GM23248 (cell line): Measurements from ENCODE around the gene SLC36A3.

Source experiments
- EZH2 ChIP-seq: fragments of 200-600 bp; sonication (generic); IDR thresholded peaks from 2 replicates; pipeline ENCODE4 v1.6.1; 2018; ENCODE audit warnings: antibody characterized with exemption, mild to moderate bottlenecking; ENCODE audit not compliant: insufficient read depth, poor library complexity, severe bottlenecking
- EZH2phosphoT487 ChIP-seq: fragments of 200-600 bp; sonication (generic); IDR thresholded peaks from 2 replicates; pipeline ENCODE4 v1.6.1; 2018; ENCODE audit warnings: antibody characterized with exemption, moderate library complexity, mild to moderate bottlenecking, low read depth; ENCODE audit not compliant: insufficient read depth

DNA sequence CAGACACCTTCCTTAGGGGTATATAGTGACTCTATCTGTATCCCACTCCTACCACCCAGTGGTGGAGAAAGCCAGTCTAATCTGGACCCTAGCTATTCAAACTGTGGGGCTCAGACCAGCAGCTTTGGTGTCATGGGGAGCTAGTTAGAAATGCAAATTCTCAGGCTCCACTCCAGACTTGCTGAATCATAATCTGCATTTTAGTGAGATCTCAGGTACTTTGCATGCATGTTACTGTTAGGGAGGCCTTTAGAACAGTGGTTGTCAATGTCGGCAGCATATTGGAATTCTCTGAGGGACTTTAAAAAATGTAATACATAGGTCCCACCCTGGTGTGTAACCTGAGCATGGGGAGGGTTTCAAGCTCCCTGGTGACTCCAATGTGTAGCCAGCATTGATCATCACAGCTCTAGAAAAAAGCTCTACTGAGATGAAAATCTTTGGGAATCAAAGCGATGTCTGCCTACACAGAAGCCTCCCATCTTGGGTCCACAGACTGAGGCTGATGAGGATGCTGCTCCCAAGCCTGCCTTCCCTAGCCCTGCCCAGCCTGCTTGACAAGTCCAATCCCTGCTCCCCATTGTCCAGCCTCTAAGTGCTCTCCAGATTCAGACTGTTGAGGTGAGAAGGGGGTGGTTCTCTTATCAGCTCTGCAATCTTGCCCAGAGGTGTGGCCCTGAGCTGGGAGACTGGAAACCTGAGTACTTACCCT, 62.5 kb downstream of the SLC36A3 start:
- no peak for TF ChIP-seq EZH2
- TF ChIP-seq EZH2phosphoT487 = no peak
